ENCODE results near the gene KMT2A.

Gene KMT2A

DNA sequence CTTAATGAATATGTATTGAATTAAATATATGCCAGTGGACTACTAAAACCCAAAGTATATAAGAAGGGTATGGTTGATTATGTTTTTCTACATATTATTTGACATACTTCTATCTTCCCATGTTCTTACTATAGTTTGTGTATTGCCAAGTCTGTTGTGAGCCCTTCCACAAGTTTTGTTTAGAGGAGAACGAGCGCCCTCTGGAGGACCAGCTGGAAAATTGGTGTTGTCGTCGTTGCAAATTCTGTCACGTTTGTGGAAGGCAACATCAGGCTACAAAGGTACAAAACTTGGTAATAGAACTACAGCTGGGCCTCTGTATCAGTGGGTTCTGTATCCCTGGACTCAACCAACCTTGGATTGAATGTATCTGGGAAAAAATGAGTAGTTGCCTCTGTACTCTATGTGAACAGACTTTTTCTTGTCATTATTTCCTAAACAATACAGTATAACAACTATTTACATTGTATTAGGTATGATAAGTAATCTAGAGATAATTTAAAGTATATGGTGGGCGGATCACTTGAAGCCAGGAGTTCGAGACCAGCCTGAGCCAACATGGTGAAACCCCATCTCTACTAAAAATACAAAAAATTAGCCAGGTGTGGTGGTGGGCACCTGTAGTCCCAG is 52.3 kb downstream of the KMT2A start:
- DNase-seq (ENCODE audit: low read depth in 2 of 2): peak; percentile 44 to 47

DNA sequence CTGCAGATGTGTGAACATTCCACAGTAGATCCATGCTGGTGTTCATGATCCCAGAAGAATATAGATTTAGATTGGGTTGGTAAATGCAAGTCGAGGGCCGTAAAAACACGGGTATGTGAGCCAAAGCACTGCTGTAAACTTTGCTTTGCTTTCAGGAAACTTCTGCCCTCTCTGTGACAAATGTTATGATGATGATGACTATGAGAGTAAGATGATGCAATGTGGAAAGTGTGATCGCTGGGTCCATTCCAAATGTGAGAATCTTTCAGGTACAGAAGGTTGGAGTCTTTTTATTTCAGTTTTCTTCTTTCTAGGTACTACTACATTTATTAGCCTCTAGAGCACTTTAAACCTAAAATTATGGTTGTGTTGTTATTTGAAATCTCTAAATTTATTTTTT is 54.7 kb downstream of the KMT2A start:
- no peak for DNase-seq (ENCODE audit: low read depth in 2 of 2)

DNA sequence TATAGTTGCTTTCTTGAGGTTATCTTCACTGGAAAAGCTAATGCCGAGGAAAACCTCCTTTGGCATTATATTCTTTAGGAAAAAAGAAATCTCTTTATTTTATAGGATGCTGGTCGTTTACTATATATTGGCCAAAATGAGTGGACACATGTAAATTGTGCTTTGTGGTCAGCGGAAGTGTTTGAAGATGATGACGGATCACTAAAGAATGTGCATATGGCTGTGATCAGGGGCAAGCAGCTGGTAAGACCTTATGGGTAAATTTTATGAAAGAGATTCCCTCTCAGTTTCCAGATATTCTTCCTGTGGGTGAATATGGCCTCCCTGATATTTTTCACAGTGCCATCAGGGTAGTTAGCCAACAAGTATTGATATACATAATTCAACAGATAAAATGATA is 61.5 kb downstream of the KMT2A start:
- DNase-seq (ENCODE audit: low read depth in 2 of 2): no peak

DNA sequence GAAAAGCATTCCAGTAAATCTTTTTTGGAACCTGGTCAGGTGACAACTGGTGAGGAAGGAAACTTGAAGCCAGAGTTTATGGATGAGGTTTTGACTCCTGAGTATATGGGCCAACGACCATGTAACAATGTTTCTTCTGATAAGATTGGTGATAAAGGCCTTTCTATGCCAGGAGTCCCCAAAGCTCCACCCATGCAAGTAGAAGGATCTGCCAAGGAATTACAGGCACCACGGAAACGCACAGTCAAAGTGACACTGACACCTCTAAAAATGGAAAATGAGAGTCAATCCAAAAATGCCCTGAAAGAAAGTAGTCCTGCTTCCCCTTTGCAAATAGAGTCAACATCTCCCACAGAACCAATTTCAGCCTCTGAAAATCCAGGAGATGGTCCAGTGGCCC is 66.9 kb downstream of the KMT2A start:
- no peak for DNase-seq (ENCODE audit: low read depth in 2 of 2)

DNA sequence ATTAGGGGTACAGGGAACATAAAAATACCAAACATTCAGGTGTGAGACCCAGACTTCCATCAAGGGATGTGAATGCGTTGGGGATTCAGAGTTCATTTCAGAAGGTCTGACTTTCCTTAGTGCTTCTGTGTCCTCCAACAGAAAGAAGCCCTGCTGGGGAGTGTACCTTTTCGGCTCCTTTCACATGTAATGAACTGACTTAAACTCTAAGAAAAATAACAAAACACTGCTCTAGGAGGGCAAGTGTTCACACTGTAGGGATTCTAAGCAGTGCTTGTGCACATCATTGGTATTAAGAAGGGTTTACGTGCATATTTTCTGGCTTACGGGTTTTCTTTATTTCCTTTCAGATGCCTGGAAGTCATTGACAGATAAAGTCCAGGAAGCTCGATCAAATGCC is 75.3 kb downstream of the KMT2A start:
- DNase-seq (ENCODE audit: low read depth in 2 of 2): no peak

DNA sequence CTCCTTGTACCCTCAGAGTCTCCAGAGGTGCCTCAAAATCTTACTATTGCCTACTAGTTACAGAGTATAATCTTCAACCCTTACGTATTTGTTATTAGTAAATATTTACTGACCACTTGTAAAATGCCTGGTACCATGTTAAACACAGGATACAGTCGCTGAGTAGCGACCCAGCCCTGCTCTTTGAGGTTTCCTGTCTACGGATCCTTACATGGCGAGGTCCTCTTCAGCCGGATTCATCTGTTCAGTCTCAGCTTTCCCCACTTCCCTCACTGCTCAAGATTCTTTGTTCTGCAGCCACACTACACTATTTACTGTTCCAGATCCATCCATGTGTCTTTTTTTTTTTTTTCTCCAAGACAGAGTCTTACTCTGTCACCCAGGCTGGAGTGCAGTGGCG is 77.8 kb downstream of the KMT2A start:
- no peak for DNase-seq (ENCODE audit: low read depth in 2 of 2)

DNA sequence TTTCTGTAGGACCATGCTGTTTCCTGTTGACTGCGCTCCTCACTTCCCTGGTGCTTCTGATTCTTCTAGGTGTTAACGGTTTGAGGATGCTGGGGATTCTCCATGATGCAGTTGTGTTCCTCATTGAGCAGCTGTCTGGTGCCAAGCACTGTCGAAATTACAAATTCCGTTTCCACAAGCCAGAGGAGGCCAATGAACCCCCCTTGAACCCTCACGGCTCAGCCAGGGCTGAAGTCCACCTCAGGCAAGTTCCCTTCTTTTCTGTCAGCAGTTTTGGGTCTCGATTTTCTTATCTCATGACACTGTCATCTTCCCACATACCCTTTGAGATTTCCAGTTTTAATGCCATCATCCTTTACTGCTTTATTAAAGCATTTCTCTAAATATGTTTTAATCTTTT is 83.3 kb downstream of the KMT2A start:
- no peak for DNase-seq (ENCODE audit: low read depth in 2 of 2)

DNA sequence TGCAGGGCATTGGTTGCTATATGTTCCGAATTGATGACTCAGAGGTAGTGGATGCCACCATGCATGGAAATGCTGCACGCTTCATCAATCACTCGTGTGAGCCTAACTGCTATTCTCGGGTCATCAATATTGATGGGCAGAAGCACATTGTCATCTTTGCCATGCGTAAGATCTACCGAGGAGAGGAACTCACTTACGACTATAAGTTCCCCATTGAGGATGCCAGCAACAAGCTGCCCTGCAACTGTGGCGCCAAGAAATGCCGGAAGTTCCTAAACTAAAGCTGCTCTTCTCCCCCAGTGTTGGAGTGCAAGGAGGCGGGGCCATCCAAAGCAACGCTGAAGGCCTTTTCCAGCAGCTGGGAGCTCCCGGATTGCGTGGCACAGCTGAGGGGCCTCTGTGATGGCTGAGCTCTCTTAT is 85.6 kb downstream of the KMT2A start:
- no peak for DNase-seq (ENCODE audit: low read depth in 2 of 2)

DNA sequence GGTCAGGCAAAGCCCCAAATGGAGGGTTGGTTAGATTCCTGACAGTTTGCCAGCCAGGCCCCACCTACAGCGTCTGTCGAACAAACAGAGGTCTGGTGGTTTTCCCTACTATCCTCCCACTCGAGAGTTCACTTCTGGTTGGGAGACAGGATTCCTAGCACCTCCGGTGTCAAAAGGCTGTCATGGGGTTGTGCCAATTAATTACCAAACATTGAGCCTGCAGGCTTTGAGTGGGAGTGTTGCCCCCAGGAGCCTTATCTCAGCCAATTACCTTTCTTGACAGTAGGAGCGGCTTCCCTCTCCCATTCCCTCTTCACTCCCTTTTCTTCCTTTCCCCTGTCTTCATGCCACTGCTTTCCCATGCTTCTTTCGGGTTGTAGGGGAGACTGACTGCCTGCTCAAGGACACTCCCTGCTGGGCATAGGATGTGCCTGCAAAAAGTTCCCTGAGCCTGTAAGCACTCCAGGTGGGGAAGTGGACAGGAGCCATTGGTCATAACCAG is 86.3 kb downstream of the KMT2A start:
- no peak for DNase-seq (ENCODE audit: low read depth in 2 of 2)

DNA sequence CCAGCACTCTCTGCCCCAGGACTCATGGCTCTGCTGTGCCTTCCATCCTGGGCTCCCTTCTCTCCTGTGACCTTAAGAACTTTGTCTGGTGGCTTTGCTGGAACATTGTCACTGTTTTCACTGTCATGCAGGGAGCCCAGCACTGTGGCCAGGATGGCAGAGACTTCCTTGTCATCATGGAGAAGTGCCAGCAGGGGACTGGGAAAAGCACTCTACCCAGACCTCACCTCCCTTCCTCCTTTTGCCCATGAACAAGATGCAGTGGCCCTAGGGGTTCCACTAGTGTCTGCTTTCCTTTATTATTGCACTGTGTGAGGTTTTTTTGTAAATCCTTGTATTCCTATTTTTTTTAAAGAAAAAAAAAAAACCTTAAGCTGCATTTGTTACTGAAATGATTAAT is 88.1 kb downstream of the KMT2A start:
- no peak for DNase-seq (ENCODE audit: low read depth in 2 of 2)

DNA sequence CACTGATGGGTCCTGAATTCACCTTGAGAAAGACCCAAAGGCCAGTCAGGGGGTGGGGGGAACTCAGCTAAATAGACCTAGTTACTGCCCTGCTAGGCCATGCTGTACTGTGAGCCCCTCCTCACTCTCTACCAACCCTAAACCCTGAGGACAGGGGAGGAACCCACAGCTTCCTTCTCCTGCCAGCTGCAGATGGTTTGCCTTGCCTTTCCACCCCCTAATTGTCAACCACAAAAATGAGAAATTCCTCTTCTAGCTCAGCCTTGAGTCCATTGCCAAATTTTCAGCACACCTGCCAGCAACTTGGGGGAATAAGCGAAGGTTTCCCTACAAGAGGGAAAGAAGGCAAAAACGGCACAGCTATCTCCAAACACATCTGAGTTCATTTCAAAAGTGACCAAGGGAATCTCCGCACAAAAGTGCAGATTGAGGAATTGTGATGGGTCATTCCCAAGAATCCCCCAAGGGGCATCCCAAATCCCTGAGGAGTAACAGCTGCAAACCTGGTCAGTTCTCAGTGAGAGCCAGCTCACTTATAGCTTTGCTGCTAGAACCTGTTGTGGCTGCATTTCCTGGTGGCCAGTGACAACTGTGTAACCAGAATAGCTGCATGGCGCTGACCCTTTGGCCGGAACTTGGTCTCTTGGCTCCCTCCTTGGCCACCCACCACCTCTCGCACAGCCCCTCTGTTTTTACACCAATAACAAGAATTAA is 88.6 kb downstream of the KMT2A start:
- DNase-seq (ENCODE audit: low read depth in 2 of 2): no peak

DNA sequence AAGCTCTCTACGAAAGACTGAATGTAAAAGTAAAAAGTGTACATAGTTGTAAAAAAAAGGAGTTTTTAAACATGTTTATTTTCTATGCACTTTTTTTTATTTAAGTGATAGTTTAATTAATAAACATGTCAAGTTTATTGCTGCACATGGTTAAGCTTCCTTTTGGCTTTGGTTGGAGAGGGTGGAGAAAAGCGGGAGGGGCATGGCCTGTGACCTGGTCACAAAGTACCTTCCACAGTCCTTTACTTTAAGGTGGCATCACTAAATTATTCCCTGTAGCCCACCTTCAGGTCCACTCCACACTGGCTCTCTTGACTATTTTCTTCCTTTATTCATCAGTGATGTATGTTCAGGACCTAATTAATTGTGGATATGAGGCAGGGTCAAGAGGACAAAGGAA is 90.4 kb downstream of the KMT2A start:
- DNase-seq (ENCODE audit: low read depth in 2 of 2): no peak

DNA sequence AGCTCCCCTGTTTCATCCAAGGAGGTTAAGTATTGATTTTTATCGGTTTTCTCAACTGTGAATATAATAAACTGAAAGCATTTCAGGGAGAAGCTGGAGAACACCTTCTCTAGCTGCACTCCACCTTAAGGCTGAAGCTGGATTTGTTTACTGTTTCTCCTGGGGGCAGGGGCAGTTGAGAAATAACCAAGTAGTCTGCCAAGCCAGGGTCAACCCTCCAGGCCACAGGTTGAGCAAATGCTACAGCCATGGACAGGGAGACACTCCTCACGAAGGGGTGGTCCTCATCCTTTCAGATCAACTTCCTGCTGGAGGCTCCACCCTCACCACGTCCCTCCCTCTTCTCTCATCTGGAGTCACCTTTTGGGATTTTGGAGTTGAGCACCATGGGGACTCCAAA is 90.8 kb downstream of the KMT2A start, which contains the start of gene TTC36:
Gene TTC36 (plus strand): TSS at position 366 of the 400 bp plus-strand sequence. CDS start 21 bp downstream, at position 387.
- no peak for DNase-seq (ENCODE audit: low read depth in 2 of 2)

DNA sequence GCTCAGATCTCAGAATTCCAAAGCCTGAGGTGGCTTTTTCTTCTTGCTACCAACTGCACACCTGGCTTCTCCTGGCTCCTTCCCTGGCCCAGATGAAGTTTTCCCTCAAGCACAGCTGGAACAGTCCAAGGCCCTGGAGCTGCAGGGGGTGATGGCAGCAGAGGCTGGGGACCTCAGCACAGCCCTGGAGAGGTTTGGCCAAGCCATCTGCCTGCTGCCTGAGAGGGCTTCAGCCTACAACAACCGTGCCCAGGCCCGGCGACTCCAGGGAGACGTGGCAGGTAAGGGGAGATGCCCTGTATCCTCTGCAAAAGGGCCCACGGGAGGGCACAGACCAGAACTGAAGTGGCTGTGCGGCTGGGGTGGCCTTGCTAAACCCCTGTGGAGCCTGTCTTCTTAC is 92.2 kb downstream of the KMT2A start:
- no peak for DNase-seq (ENCODE audit: low read depth in 2 of 2)

DNA sequence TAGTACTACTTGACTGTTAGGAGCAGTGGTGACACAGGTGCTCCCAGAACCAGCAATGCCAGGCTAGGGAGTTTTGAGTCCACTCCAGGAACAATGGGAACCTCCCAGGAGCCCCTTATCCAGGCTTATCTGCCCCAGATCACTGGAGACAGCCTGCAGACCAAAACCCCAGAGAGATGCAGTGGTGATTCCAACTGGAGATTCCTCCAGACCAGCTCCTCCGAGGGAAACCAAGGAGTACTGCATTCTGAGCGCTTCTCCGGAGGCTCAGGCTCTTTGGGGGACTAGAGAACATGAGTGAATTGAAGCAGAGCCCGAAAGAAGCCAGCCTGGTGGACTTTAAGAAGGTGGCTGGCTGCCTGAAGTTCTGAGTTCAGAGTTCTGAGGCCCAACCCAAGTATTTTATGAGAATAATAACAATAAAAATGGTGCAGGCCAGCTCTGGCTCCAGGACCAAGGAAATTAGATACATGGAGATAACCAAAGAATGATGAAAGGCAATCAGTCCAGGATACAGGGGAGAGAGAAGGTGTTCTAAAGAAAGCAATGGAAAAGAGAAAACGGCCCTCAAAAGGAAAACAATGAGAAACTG is 93.4 kb downstream of the KMT2A start:
- no peak for DNase-seq (ENCODE audit: low read depth in 2 of 2)

DNA sequence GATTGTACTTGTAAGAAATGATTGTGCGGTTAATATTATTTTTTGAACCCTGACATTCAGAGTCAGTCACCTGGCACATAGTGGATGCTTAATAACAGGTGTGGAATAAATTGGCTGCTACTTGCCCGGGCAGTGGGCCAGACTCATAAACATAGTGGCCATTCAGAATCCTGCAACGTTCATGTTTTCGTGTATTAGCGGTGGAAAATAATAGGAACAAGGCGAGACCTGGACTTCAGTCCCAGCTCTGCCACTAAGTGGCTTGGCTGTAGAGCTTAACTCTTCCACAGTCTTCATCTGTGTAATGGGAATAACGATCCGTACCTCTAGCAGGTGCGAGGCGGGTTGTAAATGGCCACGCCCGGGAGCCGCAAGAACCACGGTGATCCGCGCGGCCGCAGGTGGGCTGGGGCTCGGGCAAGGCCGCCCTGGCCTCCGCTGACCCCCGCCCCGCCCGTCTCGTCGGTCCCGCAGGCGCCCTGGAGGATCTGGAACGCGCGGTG is 93.9 kb downstream of the KMT2A start:
- no peak for DNase-seq (ENCODE audit: low read depth in 2 of 2)

DNA sequence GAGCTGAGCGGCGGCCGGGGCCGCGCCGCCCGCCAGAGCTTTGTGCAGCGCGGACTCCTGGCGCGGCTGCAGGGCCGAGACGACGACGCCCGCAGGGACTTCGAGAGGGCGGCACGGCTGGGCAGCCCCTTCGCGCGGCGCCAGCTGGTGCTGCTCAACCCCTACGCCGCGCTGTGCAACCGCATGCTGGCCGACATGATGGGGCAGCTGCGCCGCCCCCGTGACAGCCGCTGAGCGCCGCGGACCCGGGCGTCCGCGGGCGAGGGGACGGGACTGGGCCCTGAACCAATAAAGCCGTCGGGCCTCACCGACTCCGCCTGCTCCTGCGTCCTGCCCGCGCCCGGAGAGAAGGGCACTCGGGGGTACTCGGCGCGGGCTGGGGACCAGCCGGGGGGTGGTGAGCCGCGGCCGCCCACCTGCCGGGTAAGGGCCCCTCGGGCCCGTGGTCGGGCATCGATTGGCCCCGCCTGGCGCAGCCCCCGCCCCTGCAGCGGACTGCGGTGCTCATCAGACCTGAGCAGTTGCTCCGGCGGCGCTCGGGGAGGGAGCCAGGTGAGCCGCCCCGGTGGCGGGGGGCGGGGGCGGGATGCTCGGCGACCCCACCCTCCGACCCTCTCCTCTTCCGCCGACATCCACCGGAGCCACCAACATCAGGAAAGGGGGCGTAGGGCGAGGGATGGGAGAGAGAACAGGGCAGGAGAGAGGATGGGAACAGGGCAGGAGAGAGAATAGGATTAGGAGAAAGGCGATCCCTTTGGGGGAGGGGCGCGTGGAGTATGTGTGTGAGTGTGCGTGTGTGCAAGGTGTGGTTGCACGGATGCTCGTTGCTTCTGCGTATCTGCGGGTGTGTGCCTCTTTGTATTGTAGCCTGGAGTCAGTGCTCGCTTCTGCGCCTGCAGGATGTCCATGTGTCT is 94.6 kb downstream of the KMT2A start, which contains the start of gene TMEM25:
Gene TMEM25 (plus strand): TSS at position 510 of the 914 bp plus-strand sequence. CDS start 610 bp downstream, outside the sequence.
- peak; percentile 45 to 56 for DNase-seq (ENCODE audit: low read depth in 2 of 2)

DNA sequence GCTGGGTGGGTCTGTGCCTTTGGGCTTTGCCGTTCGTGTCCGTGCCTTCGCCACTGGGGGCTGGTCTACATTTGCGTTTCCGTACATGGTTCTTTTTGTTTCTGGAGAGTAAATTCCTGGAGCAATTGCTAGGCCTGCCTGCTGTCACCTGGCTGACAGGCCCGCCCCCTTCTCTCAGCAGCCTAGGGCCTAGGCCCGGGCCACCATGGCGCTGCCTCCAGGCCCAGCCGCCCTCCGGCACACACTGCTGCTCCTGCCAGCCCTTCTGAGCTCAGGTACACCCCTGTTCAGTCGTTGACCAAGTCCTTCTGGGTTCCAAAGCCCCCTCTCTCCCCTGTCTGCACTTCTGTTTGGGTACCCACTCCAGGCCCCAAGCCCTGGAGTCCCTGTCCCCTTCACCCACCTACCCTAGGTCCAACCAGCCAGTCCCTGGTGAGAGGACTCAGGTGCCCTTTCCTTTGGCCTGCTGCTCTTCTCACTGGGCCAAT is 95.3 kb downstream of the KMT2A start:
- no peak for DNase-seq (ENCODE audit: low read depth in 2 of 2)

DNA sequence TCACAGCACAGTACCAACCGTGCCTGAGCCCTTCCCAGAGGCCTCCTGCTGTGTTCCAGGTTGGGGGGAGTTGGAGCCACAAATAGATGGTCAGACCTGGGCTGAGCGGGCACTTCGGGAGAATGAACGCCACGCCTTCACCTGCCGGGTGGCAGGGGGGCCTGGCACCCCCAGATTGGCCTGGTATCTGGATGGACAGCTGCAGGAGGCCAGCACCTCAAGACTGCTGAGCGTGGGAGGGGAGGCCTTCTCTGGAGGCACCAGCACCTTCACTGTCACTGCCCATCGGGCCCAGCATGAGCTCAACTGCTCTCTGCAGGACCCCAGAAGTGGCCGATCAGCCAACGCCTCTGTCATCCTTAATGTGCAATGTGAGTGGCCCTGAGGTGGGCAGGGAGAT is 95.8 kb downstream of the KMT2A start:
- no peak for DNase-seq (ENCODE audit: low read depth in 2 of 2)

DNA sequence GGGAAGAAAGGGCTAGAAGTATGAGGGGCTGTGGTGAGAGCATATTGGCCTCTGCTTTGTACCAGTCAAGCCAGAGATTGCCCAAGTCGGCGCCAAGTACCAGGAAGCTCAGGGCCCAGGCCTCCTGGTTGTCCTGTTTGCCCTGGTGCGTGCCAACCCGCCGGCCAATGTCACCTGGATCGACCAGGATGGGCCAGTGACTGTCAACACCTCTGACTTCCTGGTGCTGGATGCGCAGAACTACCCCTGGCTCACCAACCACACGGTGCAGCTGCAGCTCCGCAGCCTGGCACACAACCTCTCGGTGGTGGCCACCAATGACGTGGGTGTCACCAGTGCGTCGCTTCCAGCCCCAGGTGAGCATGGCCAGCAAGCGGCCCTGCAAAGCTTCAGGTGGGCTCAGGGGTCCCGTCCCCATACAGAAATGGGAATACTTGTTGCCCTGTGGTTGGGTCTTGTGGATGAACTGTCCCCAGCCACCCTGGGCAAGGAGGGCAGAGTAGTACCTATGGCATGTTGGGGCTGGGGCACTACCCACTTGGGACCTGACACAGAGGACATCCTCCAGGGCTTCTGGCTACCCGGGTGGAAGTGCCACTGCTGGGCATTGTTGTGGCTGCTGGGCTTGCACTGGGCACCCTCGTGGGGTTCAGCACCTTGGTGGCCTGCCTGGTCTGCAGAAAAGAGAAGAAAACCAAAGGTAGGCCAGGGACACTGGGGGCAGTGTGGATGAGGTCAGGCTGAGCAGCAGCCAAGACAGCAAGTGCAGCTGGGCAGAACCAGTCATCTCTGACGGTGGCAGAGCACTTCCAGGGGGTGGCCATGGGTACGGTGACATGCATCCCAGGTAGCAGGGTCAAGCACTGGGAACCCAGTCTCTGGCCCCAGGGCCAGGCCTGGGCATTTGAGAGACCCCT is 96.8 kb downstream of the KMT2A start:
- DNase-seq (ENCODE audit: low read depth in 2 of 2): no peak

Data from stimulated activated CD8-positive, alpha-beta memory T cell treated with anti-CD3 and anti-CD28 coated beads, Interleukin-15, amount 100 ng/mL, for 4 hours (primary cell).